ENCODE data around the gene CHD2.

DNA sequence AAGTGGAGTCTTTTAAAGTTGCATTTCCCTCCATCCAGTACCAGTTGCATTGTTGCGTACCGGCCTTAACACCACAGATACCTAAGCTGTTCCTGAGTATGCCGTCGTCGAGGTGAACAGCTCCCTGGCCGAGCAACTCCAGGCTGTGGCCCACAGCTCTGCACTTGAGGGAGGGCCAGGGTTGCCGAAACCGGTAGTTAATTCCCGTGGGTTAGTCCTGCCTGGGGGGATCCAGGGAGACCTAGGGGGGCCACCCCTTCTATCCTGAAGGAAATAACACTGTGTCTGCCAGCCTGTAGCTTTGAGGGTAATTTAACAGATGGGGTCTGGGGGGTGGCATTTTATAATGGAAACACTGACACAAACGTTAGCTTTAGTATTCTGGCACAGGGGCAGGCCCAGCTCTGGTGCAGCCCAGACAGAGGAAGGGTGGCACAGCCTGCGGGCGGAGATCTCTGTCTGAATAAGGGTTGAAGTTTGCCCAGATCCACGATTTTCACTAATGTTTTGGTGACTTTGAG is 128.0 kb downstream of the CHD2 start:
- TF ChIP-seq, protein P1, sequence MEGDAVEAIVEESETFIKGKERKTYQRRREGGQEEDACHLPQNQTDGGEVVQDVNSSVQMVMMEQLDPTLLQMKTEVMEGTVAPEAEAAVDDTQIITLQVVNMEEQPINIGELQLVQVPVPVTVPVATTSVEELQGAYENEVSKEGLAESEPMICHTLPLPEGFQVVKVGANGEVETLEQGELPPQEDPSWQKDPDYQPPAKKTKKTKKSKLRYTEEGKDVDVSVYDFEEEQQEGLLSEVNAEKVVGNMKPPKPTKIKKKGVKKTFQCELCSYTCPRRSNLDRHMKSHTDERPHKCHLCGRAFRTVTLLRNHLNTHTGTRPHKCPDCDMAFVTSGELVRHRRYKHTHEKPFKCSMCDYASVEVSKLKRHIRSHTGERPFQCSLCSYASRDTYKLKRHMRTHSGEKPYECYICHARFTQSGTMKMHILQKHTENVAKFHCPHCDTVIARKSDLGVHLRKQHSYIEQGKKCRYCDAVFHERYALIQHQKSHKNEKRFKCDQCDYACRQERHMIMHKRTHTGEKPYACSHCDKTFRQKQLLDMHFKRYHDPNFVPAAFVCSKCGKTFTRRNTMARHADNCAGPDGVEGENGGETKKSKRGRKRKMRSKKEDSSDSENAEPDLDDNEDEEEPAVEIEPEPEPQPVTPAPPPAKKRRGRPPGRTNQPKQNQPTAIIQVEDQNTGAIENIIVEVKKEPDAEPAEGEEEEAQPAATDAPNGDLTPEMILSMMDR (IDR thresholded peaks at IDR 0.05) = no peak
- no peak for TF ChIP-seq POLR2A (IDR thresholded peaks at IDR 0.05)
